GM21360 (cell line): ENCODE data around the gene MLC1.

Experiments
- ATAC-seq: cut with Tn5 transposase; IDR thresholded peaks from one replicate; pipeline ENCODE4 v1.9.1; 2021; ENCODE audit warnings: mild to moderate bottlenecking, moderate library complexity; ENCODE audit not compliant: unreplicated experiment

Gene MLC1

DNA sequence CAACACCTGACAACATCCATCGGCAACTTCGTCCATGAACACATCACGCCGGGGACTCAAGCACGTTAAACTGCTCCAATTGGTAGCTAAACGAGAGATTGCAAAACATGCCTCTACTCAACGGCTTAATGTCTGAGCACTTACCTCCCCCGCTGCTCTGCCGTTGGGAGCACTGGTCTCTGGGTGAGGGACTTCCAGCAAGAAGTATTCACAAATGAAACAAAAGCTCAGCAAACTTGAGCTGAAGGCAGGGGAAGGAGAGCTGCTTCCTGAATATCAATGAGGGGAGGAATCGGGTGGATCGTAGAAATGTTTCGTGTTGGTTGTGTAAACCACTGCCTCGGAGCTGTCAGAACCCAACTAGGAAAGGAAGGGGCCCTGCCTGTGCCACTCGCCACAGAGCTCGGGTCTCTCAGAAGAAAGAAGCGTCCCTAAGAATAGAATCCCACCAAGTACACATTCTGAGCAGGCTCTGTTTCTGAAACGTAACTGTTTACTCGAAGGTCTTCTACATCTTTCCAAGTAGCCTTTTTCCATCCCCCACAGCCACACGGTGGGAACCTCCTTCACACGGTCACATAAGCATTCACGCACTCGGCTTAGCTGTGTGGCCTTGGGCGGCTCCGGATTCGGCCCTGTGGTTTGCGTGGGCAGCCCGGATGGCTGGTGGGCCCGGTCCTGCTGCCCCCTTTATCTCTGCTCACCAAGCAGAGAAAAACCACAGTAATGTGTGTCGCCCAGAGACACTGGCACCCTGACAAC is at the start of gene MLC1:
TSS of gene MLC1 (minus strand) at position 216 of the 762 bp plus-strand sequence. CDS start 524 bp downstream, outside the sequence.
- no peak for ATAC-seq

DNA sequence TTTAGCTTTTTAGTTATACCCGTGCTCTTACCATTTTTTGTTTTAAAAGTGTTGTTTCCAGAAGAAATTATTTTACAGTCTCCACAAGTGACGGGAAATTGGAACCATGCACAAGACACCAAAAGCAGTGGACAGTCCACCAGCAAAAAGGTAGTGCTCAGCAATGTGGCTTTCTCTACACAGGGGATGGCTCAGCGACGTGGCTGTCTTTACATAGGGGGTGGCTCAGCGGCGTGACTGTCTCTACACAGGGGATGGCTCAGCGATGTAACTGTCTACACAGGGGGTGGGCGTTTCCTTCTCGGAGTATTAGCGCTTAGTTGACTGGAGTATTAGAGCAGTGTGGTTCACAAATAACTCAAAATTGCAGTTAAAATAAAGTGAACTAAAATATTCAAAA is 49.3 kb upstream of the MLC1 start:
- ATAC-seq: no peak

DNA sequence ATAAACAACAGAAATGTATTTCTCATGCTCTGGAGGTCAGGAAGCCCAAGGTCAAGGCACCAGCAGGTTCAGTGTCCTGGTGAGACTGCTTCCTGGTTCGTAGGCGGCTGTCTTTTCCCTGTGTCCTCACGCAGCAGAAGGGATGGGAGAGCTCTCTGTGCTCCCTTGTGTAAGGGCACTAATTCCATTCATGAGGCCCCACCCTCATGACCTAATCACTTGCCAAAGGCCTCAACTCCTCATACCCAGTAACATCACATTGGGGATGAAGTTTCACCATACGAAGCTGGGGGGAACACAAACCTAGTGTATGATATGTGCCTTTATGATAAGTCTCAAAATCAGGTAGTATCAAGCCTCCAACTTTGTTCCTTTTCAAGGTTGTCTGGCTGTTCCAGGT is 46.7 kb upstream of the MLC1 start:
- no peak for ATAC-seq

DNA sequence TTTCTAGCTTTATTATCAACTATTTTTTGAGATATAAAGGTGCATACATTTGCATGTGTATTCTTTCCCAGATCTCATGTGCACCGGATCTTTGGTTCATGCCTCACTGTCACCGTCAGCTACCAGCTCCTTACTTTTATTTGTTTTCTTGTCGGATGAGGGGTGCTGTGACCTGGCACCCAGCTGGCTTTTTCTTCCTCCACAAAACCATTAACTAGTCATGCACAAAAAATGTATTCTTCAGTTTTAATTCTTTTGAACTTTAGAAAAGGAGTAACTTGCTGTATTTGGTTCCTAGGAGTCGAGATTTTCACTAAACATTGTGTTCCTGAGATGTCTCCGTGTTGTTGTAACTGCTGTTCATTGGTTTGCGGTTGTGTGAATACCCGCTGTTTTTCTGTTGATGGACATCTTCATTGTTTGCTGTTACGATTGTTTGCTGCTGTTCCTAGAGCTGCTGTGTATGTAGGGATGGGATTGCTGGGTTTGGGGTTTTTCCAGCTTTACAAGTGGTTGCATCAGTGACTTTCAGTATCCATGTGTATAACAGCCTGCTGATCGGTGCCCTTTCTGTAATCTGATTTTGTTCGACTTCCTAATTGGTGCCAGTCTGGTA is 44.0 kb upstream of the MLC1 start:
- ATAC-seq: no peak

DNA sequence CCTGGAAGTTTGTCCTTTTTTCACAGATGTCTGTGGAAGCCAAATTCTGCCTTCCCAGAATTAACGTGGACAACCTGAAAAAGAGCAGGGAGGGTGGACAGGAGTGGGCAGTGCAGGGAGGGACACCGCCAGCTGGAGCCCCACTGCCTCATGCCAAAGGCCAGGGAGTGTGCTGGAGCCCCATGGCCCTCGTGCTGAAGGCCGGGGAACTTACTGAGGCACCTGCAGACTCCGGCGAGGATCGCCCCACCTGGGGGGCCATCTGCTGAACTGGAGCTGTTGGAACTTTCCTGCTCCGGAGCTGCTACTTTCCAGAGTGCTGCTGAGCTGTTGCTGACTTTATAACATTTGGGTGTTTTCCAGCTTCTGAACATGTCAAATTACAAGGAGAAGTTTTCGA is 39.8 kb upstream of the MLC1 start:
- ATAC-seq: no peak

DNA sequence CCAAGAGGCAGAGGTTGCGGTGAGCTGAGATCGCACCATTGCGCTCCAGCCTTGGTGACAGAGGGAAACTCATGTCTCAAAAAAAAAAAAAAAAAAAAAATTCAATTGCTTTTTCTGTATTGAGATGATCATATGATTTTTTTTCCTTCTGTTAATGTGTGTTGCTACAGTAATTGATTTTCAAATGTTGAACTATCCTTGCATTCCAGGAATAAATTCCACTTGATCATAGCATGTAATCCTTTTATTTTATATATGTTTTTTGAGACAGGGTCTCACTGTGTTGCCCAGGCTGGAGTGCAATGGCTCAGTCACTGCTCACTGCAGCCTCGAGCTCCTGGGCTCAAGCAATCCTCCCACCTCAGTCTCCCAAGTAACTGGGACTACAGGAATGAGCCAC is 37.9 kb upstream of the MLC1 start:
- no peak for ATAC-seq

DNA sequence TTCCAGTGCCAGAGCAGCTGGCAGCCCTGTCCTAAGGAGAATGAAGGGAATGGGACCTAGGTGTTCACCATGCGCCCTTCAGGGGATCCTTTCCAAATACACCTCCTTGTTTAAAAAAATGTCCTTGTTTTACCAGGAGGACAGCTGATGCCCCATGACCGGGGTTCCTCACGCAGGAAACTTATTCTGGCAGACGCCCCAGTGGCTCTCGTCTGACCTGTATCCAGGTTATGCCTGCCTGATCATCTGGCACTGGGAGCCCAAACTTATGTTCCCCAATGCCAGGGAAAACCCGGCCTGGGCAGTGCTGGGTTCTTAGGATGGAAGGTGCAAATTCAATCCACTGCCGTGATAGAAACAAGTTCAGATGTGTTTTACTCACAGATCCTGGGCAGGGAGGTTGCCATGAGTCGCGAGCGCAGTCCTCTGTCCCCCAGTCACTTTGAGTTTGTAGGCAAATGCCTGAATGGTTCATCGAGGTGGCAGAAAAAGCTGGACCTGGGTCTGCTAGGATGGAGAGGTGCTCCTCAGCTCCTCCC is 36.0 kb upstream of the MLC1 start:
- ATAC-seq: no peak

DNA sequence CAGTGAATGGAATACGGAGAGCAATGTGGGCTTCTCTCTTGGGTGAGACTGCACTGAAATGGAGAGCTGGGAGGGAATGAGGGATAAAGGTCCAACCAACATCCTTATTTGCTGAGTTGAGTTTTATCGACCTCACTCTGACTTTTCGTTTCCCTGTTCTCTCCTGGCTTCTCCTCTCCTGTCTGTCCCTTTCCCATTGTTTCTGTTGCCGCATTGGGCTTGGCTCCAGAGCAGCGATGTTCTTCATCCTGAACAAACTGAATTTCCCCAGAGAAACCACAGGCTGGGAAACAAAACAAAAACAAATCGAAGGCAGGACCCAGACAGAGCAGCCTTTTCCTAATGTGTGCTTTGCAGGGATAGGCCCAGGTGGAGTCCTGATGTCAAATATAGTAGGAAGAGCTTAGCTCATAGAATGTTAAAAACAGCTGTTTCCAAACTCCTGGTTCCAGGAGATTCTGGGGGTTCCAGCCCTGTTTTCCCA is 34.6 kb upstream of the MLC1 start:
- ATAC-seq: no peak

DNA sequence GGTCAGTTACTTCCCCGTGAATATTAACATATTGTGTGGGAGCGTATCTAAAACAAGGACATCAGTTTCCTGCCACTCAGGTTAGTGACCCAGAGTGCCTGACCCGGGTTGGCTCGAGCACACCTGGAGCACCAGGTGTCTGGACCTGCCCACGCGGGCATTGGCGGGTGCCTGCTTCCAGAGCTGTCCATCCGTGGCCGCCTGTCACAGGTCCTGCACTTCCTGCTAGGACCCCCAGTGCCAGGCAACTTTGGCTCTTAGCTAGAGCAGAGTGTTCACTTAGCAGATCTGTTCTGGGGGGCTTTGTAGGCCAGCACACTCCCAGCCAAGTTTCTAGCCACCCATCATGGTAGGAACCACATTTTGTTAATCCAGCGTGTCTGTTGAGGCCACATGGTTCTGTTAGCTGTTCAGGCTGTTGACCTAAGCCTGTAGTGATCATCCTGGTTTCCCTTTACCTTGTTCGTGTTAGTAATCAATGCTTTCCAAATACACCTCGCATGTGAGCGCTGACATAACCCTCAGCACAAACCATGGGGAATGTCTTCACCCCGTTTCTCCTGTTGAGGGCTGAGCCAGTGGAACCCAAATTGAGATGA is 34.0 kb upstream of the MLC1 start:
- no peak for ATAC-seq

DNA sequence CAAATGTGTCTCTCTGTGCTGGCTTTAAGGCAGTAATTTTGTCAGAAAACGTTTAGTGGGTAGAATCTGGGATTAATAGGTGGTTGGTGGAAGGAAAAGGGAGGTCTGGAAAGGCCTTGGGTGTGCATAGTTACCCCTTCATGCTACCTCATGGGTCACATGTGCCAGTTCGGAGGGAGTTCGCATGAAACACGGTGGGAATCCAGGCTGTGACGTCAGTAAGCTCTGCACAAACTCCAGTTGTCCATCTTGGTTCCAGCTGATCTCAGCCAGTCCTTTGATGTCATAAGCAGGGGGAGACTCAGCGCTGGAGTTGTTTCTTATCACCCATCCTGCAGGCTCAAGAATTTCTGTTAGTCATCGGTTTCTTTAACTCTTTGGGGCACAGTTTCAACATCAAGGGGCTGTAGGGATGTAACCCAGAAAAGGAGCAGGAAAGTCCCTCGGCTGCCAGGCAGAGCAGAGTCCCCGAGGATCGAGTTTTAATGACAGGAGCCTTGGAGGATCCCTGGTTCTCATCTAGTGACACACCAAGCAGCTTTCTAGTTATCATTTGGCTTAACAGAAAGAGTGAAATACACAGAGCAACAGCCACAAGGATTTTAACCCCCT is 33.4 kb upstream of the MLC1 start:
- ATAC-seq: no peak

DNA sequence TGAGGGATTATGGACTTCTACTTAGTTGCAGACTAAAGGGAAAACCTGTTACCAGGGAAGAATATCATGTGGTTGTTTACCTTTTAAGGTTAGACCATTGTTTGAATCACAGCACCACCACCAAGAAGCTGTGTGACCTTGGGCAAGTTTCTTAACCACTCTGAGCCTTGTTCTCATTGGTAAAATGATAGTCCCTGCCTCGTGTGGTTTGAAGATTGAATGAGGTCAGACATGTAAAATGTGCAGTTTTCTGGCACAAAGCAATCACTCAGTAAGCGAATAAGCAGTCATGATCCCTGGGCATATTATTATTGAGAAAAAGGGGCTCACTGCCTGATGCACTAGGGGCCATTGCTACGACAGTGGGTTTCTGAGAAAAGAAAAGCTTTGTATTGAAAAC is 32.9 kb upstream of the MLC1 start:
- ATAC-seq: no peak

DNA sequence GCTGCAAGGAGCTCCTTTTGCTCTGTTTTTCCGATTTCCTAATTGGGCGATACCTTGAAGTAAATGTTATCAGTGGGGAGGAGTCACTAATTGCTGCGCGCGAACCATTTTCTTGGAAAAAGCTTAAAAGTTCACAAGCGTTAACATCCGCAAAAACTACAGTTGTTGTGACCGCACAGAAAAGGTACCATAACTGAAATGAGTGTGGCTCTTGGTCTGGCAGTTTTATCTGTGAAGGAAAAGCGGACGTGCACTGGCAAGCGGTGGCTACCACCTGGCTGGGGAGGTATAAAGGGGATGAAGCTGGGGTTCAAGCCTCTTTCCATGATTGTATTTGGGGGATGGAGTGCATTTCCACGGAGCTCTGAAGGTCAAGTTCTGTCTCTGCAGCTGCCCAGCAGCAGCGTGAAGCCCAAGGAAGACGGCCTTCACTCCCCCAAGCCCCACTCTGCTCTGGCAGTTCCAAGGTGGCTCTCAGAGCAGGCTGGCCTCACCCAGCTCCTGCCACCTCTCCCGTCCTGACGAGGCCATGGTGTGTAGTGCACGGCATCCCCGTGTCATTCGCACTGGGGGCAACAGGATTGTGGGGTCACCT is 32.0 kb upstream of the MLC1 start:
- no peak for ATAC-seq

DNA sequence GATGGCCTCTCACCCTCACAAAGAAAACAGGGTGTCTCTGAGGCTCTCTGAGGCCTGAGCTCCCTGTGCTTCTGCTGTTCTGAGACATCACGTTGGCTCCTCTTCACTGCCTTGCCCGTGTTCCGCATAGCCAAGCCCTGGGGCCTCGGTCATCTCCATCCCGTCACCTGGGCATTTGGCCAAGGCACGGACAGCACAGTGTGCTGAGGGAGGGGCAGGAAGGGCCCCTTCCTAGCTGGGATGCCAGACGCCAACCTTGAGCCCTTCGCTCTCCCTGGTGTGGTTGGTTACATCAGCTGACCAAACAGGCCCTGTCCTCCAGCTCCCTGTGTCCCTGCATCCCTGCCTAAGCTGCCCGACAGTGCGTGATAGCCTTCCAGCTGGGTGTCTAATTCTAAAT is 30.5 kb upstream of the MLC1 start:
- ATAC-seq: no peak

DNA sequence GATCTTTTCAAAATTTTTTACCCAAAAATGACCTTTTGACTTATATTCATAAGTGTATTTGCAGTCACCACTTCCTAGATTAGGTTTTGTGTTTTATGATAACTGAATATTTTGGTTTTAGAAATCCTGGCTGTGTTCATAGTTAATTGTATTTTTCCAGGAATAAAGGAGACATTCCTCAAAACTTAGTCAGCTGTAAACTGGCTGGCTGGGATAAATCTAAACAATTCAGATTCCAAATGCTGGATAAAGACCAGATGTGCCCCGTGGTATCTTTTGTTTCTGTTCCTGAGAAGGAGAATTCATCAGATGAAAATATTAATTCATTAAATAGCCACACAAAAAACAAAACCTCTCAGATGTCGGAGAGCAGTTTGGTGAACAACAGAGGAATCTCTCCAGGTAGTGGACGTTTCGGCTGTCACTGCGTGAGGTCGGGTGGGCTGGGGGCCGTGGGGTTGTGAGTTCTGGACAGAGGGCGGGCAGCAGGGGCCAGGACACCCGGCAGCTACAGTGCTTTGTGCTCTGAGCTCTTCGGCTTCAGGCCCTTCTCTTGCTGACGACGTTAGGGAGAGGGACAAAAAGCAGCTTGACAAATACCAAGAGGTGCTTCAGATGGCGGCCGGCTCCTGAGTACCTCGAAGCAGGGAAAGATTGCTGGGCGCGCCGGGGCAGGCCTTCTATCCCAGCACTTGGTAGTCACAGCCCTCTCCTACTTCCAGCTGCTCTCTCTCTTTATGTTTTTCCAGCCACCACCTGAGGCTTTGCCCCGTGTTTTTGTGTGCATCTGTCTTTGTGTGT is 29.2 kb upstream of the MLC1 start:
- ATAC-seq: no peak

DNA sequence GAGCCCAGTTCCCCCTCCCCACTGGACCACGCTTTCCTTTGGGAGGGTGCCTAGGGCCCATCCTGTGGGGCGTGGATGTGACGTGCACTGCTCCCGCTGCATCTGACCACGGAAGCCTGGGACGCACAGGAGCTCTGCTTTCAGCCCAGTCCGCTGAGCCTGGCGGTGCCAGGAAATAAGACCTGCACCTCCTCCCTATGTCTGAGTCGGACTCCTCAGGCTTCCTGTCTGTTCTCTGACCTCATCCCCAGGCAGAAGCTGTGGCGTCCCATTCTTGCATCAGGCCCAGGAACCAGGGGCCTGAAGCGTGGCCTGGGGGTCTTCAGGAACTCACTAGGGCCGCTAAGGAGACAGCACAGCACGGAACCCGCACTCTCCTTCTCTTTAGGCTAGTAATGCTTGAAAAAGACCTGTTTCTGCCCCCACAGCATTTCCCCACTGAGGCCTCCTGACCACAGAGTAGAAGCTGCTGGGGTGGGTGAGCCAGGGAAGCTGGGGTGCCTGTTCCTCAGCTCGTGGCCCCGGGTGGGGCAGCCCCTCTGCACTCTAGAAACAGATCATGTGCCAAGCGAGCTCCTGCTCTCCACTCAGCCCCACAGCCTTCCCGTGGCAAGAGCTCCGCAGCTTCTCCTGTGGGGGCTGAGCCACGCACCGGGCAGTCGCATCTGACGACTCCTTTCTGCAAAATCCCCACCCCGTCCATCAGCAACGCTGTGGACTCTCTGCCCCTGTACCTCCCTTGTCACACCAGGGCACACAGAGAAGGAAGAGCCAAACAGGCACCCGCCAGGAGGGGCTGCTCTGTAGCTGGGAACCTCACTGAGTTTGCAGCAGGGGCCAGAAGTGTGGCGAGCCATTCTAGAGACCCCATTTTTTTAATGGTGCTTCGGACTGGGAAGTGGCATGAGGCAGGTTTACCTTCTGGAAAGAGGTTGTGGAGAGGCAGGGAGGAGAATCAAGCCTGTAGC is 27.2 kb upstream of the MLC1 start:
- ATAC-seq: no peak

DNA sequence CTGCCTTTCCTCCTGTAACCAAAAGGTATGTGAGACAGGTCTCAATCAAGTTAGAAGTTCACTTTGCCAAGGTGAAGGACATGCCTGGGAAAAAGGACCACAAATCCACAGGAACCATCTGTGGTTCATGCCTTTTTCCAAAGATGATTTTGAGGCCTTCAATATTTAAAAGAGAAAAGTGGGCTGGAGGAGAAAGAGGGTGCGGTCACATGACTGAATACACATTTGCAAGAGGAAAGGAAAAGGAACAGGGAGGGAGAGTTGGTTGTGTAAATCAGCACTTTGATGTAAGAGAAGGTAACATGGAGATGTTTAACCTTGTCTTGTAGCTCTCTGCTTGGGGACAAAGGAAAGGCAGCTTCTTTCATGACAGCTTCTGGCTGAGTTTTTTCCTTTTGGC is 25.8 kb upstream of the MLC1 start:
- ATAC-seq: no peak

DNA sequence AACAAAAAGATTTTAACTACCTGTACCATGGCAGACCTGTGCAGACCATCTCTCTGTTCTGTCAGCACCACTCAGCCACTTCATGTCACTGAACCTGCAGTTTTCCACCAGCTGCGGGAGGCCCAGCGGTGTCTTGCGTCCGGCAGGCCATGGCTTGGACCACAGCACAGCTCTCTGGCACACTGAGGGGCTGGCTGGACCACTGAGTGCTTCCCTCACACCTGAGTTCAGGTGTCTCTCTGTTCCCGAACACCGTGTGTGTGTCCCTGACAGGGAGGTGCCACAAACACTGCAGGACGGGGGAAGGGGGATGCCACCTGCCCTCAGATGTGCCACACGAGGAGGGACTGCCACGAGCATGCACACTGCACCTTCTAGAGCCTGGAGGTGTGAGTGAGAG is 22.3 kb upstream of the MLC1 start:
- no peak for ATAC-seq

DNA sequence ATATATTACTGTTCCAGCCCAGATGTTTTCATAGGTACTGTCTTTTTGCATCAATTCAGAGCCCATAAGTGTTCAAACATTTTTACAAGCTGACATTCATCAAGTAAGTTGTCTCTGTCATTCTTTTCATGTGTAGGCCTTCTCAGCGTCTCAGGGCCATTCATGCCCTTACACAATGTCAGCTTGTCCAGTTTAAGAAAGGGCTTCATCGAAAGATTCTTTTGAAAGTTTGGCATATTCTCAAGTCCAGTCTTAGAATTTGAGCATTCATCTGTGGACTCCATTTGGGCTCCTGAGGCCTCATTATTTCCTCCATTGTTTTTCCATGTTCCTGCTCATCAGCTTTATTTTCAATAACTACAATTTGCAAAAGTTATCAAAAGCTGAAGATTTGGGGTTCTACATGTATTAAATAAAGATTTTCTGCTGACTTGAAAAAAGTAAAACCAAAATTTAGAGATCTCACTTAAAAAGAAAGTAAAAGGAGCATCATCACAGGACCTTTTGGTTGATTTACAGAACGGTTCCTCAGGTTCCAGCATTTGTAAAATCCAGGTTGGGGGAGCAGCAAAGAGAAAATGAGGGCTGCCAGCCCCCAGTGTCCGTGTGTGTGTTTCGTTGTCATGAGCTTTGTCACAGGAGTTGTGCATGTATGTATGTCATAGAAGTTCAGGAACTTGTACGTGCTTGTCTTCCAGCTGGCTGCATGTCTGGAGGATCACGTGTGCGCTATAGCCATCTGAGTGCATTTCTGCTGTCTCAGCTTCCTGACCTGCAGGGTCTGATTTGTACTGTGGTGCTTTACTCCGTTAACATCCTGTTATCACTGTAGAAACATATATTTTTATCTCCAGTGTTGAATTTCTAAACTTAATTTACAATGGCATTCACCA is 20.2 kb upstream of the MLC1 start:
- ATAC-seq: no peak
